Articular chondrocyte of knee joint (primary cell): ENCODE results near the gene NAV3. TPM values are rescaled to one million over a fixed set of nuclear protein-coding genes. Genes with fewer than 3 reads are reported as not detected.

Experiments
- total RNA-seq: library from RNA; depleted of rRNA; stranded (reverse); fragments of >200 nt; gene quantifications from 2 replicates; pipeline ENCODE4 v1.2.3, GENCODE V29; 2012

Gene NAV3
- 3.1 and 10.6 TPM in 2 replicates for total RNA-seq

GRCh38 chr12:77830583-77831351 lies at the start of gene NAV3:
Gene NAV3 (plus strand): TSS chr12:77830894. CDS start chr12:77831462, 568 bp downstream.

